H1 (cell line): Measurements from ENCODE around the gene ITSN1. TPM values are rescaled to one million over a fixed set of nuclear protein-coding genes. Genes with fewer than 3 reads are reported as not detected.

Experiments
- CTCF ChIA-PET: fragments of 300-600 bp; sonication (Branson Sonifier 250); formaldehyde crosslinking; loops from one replicate; lab custom pipeline; 2021; ENCODE audit not compliant: partially characterized antibody; lab: Charles Lee
- POLR2A ChIA-PET: fragments of 300-600 bp; sonication (Branson Sonifier 250); formaldehyde crosslinking; loops from one replicate; lab custom pipeline; 2021; ENCODE audit warnings: inconsistent platforms; ENCODE audit not compliant: partially characterized antibody; lab: Charles Lee
- DNase-seq, 2 experiments: peaks; one replicate each; pipeline versions ENCODE4 v3.0.0 to v3.0.0-alpha.2; 2010 to 2022; ENCODE audit warnings: low spot score in 2 of 2, low read depth in 1 of 2, mixed read lengths in 1 of 2
- FAIRE-seq: peaks from 2 replicates; lab custom pipeline; 2011; peaks lifted over from hg19 to GRCh38; lab: Jason Lieb, UNC
- H2AFZ ChIP-seq: 2 replicates; pipeline ENCODE4 v1.8.1; 2012; ENCODE audit warnings: low read length, inconsistent platforms
- H2AK5ac ChIP-seq: 2 replicates; pipeline ENCODE4 v1.6.1; 2013; ENCODE audit warnings: low read depth, low read length
- H2BK120ac ChIP-seq: replicated peaks from 2 replicates; pipeline ENCODE3; 2013; ENCODE audit warnings: low read depth, low read length, inconsistent platforms
- H2BK12ac ChIP-seq: 2 replicates; pipeline ENCODE4 v1.6.1; 2013; ENCODE audit warnings: low read depth, low read length
- H2BK15ac ChIP-seq: 2 replicates; pipeline ENCODE4 v1.6.1; 2013; ENCODE audit warnings: low read length
- H2BK20ac ChIP-seq: 2 replicates; pipeline ENCODE4 v1.6.1; 2013; ENCODE audit warnings: low read length
- H2BK5ac ChIP-seq: 2 replicates; pipeline ENCODE4 v1.6.1; 2013; ENCODE audit warnings: low read depth, low read length
- H3K14ac ChIP-seq: 2 replicates; pipeline ENCODE4 v1.6.1; 2013; ENCODE audit warnings: inconsistent platforms; ENCODE audit not compliant: insufficient read length
- H3K18ac ChIP-seq: 2 replicates; pipeline ENCODE4 v1.6.1; 2013; ENCODE audit warnings: low read length; ENCODE audit errors: extremely low read depth
- H3K23ac ChIP-seq: 2 replicates; pipeline ENCODE4 v1.6.1; 2013; ENCODE audit warnings: inconsistent platforms; ENCODE audit not compliant: insufficient read length
- H3K23me2 ChIP-seq: 2 replicates; pipeline ENCODE4 v1.6.1; 2013; ENCODE audit warnings: low read depth, low read length
- H3K27ac ChIP-seq: 2 replicates; pipeline ENCODE4 v1.6.1; 2011; ENCODE audit warnings: low read depth, low read length, inconsistent platforms
- H3K27me3 ChIP-seq, 4 experiments: replicated peaks in 1 of 4; 1 replicate in 1 of 4; 2 replicates in 3 of 4; pipeline versions ENCODE4 v1.6.1 to v1.8.1; 2011 to 2013; ENCODE audit warnings: low read length in 3 of 4, mild to moderate bottlenecking in 3 of 4, inconsistent platforms in 2 of 4, mixed read lengths in 2 of 4, moderate library complexity in 1 of 4; ENCODE audit not compliant: control insufficient read depth in 3 of 4, insufficient read depth in 3 of 4; ENCODE audit errors: extremely low read depth in 1 of 4
- H3K36me3 ChIP-seq, 4 experiments: 2 replicates each; pipeline versions ENCODE4 v1.6.1 to v1.8.1; 2011 to 2013; ENCODE audit warnings: mild to moderate bottlenecking in 4 of 4, low read length in 3 of 4, moderate library complexity in 2 of 4, control low read depth in 1 of 4, inconsistent platforms in 1 of 4; ENCODE audit not compliant: insufficient read depth in 4 of 4, control insufficient read depth in 2 of 4
- H3K4ac ChIP-seq: replicated peaks from 2 replicates; pipeline ENCODE3; 2013; ENCODE audit warnings: low read length, low read depth, mixed read lengths, inconsistent platforms; ENCODE audit not compliant: insufficient read length
- H3K4me1 ChIP-seq, 4 experiments: replicated peaks in 1 of 4; 1 replicate in 1 of 4; 2 replicates in 3 of 4; pipeline versions ENCODE4 v1.6.1 to v1.8.1; 2011 to 2013; ENCODE audit warnings: low read length in 3 of 4, inconsistent platforms in 2 of 4, mixed read lengths in 1 of 4; ENCODE audit not compliant: insufficient read depth in 4 of 4, control insufficient read depth in 3 of 4
- H3K4me2 ChIP-seq, 2 experiments: 2 replicates each; pipeline versions ENCODE4 v1.6.1 to v1.8.1; 2011 to 2013; ENCODE audit warnings: low read depth in 2 of 2, low read length in 2 of 2, control low read depth in 1 of 2, inconsistent platforms in 1 of 2, mild to moderate bottlenecking in 1 of 2; ENCODE audit not compliant: insufficient read depth in 1 of 2
- H3K4me3 ChIP-seq, 4 experiments: fragments of 200-600, 300-600 bp in 1 of 4; sonication (generic), shearing (Covaris generic), sonication (Bioruptor Twin) in 1 of 4; 2 replicates each; pipeline versions ENCODE4 v1.5.1 to v1.8.1; 2011 to 2016; ENCODE audit warnings: low read length in 4 of 4, low read depth in 3 of 4, control low read depth in 2 of 4, inconsistent platforms in 2 of 4, mild to moderate bottlenecking in 2 of 4, mixed read lengths in 1 of 4, moderate library complexity in 1 of 4; ENCODE audit not compliant: insufficient read depth in 2 of 4; ENCODE audit errors: extremely low read depth in 1 of 4
- H3K56ac ChIP-seq: replicated peaks from 2 replicates; pipeline ENCODE3; 2013; ENCODE audit warnings: low read depth, mild to moderate bottlenecking, mixed read lengths, low read length, inconsistent platforms; ENCODE audit not compliant: insufficient read length
- H3K79me1 ChIP-seq: 2 replicates; pipeline ENCODE4 v1.6.1; 2013; ENCODE audit warnings: low read depth, low read length, control low read depth
- H3K79me2 ChIP-seq, 2 experiments: 2 replicates each; pipeline versions ENCODE4 v1.6.1 to v1.8.1; 2012 to 2013; ENCODE audit warnings: low read length in 2 of 2, mild to moderate bottlenecking in 2 of 2, inconsistent platforms in 1 of 2; ENCODE audit not compliant: insufficient read depth in 2 of 2, control insufficient read depth in 1 of 2
- H3K9ac ChIP-seq, 4 experiments: replicated peaks in 1 of 4; 1 replicate in 1 of 4; 2 replicates in 3 of 4; pipeline versions ENCODE4 v1.6.1 to v1.8.1; 2011 to 2013; ENCODE audit warnings: low read depth in 3 of 4, low read length in 3 of 4, control low read depth in 2 of 4, mild to moderate bottlenecking in 2 of 4, moderate library complexity in 2 of 4, inconsistent platforms in 1 of 4; ENCODE audit errors: extremely low read depth in 1 of 4
- H3K9me3 ChIP-seq, 2 experiments: 2 replicates each; pipeline versions ENCODE4 v1.6.1 to v1.8.1; 2012 to 2013; ENCODE audit warnings: mild to moderate bottlenecking in 2 of 2, moderate library complexity in 2 of 2, control low read depth in 1 of 2, inconsistent platforms in 1 of 2, low read depth in 1 of 2, low read length in 1 of 2, mixed read lengths in 1 of 2; ENCODE audit not compliant: insufficient read depth in 2 of 2
- H4K20me1 ChIP-seq, 2 experiments: replicated peaks in 1 of 2; 2 replicates each; pipeline versions ENCODE3 to v1.8.1; 2011 to 2013; ENCODE audit warnings: inconsistent platforms in 2 of 2, low read length in 2 of 2, mild to moderate bottlenecking in 1 of 2; ENCODE audit not compliant: insufficient read depth in 2 of 2, control insufficient read depth in 1 of 2
- H4K5ac ChIP-seq: 2 replicates; pipeline ENCODE4 v1.6.1; 2013; ENCODE audit warnings: low read length, low read depth, mixed read lengths, inconsistent platforms; ENCODE audit not compliant: insufficient read length
- H4K8ac ChIP-seq: 2 replicates; pipeline ENCODE4 v1.8.0; 2013; ENCODE audit warnings: mild to moderate bottlenecking, moderate library complexity, low read length, inconsistent platforms; ENCODE audit not compliant: insufficient read depth; ENCODE audit errors: extremely low read depth
- H4K91ac ChIP-seq: replicated peaks from 2 replicates; pipeline ENCODE3; 2013; ENCODE audit warnings: low read length, mixed read lengths, inconsistent platforms; ENCODE audit not compliant: insufficient read length
- ASH2L ChIP-seq: fragments of 200-600, 300-600 bp; sonication (generic); IDR thresholded peaks from one replicate; pipeline ENCODE4 v1.7.1; 2017; ENCODE audit warnings: low read length
- CEBPB ChIP-seq: IDR thresholded peaks from 2 replicates; pipeline ENCODE4 v1.6.1; 2012; ENCODE audit warnings: low read depth, low read length
- CHD1 ChIP-seq: IDR thresholded peaks from 2 replicates; pipeline ENCODE4 v1.6.1; 2012; ENCODE audit warnings: low read depth, low read length, improper control_type of control experiment
- CREB1 ChIP-seq: IDR thresholded peaks from 2 replicates; pipeline ENCODE4 v1.6.1; 2012; ENCODE audit warnings: inconsistent platforms
- KDM4A ChIP-seq: IDR thresholded peaks from one replicate; pipeline ENCODE4 v1.7.1; 2012; ENCODE audit warnings: low read depth, mild to moderate bottlenecking, moderate library complexity, low read length, inconsistent platforms; ENCODE audit not compliant: severe bottlenecking
- PHF8 ChIP-seq: fragments of 200-600 bp; sonication (generic); conservative IDR thresholded peaks from 2 replicates; pipeline ENCODE4 v1.7.1; 2012; ENCODE audit warnings: low read depth, mild to moderate bottlenecking, inconsistent platforms, low read length, moderate library complexity
- RBBP5 ChIP-seq: IDR thresholded peaks from 2 replicates; pipeline ENCODE4 v1.7.1; 2012; ENCODE audit warnings: low read depth, mild to moderate bottlenecking, inconsistent platforms, low read length, moderate library complexity, borderline replicate concordance
- SIN3A ChIP-seq, 2 experiments: IDR thresholded peaks in 1 of 2; conservative IDR thresholded peaks in 1 of 2; 2 replicates each; pipeline ENCODE4 v1.6.1; 2011 to 2012; ENCODE audit warnings: low read length in 2 of 2, improper control_type of control experiment in 1 of 2, low read depth in 1 of 2, mild to moderate bottlenecking in 1 of 2
- TBP ChIP-seq: IDR thresholded peaks from 2 replicates; pipeline ENCODE4 v1.6.1; 2011; ENCODE audit warnings: low read depth, low read length, improper control_type of control experiment
- WGBS, 2 experiments: shearing (Covaris generic) in 1 of 2; methylation state at CpG; one replicate each; pipeline versions ENCODE4 v1.1.6 to v1.1.7; 2013 to 2015; ENCODE audit warnings: low lambda C conversion rate in 2 of 2, mixed read lengths in 2 of 2, inconsistent platforms in 1 of 2, low coverage in 1 of 2, missing lambda C conversion rate in 1 of 2; ENCODE audit not compliant: insufficient replicate concordance in 2 of 2, insufficient coverage in 1 of 2, insufficient read length in 1 of 2; ENCODE audit errors: extremely low coverage in 1 of 2, missing lambda C conversion rate in 1 of 2; 5-methylcytosine and 5-hydroxymethylcytosine counted together
- polyA plus RNA-seq, 7 experiments: library from polyadenylated mRNA; depleted of rRNA in 3 of 7; stranded (reverse) in 5 of 7; unstranded in 2 of 7; fragments of >200 nt in 5 of 7; fragments of 200-250 nt in 2 of 7; gene quantifications; 1 replicate in 5 of 7; 2 replicates in 1 of 7; 4 replicates in 1 of 7; pipeline versions ENCODE4 v1.2.1 to v1.2.3, GENCODE V29; 2011 to 2013; ENCODE audit warnings: missing spikeins in 2 of 7, mixed read lengths in 2 of 7
- total RNA-seq: library from RNA; stranded (reverse); fragmentation: NEBNext Ultra II Directional; extraction: Animal tissue kit (Norgen Biotek cat#: 25700); gene quantifications from 2 replicates; pipeline ENCODE4 v1.2.1, GENCODE V29; 2021
- TF ChIP-seq, protein P1 (sequence below): IDR thresholded peaks from 2 replicates; pipeline ENCODE4 v1.6.1; 2012; ENCODE audit warnings: low read length, inconsistent platforms

Gene ITSN1
- total and polyA plus RNA-seq, 2 of the 8 experiments (the other 6 are each of a cell fraction or from before 2014, with no cell fraction given), result 60.8 to 78.1 TPM

DNA sequence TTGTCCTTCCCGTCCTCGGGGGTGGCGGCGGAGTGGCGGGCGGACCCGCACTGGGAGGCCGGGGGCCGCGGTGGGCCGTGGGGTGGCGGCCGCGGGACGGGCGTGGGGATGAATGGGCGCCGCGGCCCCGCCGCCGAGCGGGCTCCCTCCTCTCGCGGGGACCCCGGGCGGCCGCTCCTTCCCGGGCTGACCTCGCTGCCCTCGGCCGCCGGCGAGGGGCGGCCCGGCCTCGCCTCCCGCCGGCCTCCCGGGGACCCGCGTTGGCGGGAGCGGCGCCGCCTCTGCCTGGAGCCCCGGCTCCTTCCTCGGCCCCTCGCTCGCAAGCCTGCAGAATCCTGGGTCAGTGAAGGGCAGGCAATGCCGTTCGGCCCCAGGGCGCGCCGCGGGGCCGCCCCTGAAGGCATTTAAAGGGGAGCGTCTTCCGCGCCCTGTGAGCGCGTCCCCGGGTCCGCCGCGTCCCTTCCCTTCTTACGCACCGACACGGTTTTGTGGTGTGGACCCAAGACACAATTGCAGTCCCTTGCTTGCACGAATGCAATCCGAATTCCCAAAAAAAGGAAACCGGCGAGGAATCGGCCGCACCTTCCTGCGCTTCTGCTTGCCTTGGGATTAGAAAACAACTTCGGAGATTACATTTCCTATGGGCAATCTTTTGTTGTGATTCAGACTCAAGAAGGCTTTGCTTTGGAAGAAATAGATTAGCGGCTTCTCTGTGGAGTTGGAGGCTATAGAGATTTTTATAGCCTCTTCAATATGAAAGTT is 776 bp downstream of the ITSN1 start:
- POLR2A ChIA-PET, result interaction anchor here (1.0 kb wide), 1 partner anchor 8 kb away, joined by 4 read pairs; no protein-coding TSS in a partner anchor
- peaks cover 9% of the 10 kb centered on the region for H3K23me2 ChIP-seq

More for the DNA sequence above, 776 bp downstream of the ITSN1 start:
- Histone ChIP-seq H4K5ac (peak overlapping the region; percentile 47), H2BK20ac (no peak overlapping the region), H2BK5ac (no peak overlapping the region), H4K8ac (peak overlapping the region; percentile 15; the same call in 1 of the 2 replicates), H3K9ac (peak overlapping the region; percentile 58 to 90 (median 64)), H3K18ac (peak overlapping the region; percentile 9; the same call in 1 of the 2 replicates), H2BK15ac (no peak overlapping the region), H3K9me3 (no peaks in the 10 kb centered on the region), H3K27ac (peak overlapping the region; percentile 25; the same call in 1 of the 2 replicates), H3K4ac (no peak overlapping the region), H2BK120ac (no peak overlapping the region), H2AK5ac (no peak overlapping the region), H2AFZ (no peak overlapping the region), H3K14ac (no peak overlapping the region), H3K4me1 (peaks cover 0 to 4% (median 0%) of the 10 kb centered on the region in 4 experiments; a peak in 2 of 7 replicates), H3K4me2 (peak overlapping the region; percentile 73 to 94), H3K4me3 (peak overlapping the region; percentile 68 to 84 (median 76)), H3K56ac (peak overlapping the region; percentile 40), H3K79me1 (0 out of 2 replicates have a peak, but pooled peaks cover 3% of the 10 kb centered on the region), H3K27me3 (no peaks in the 10 kb centered on the region), H3K23ac (no peak overlapping the region), H3K79me2 (peaks cover 22 to 65% of the 10 kb centered on the region in 2 experiments), H4K91ac (no peak overlapping the region), H4K20me1 (peaks cover 0 to 14% of the 10 kb centered on the region in 2 experiments), H3K36me3 (no peaks in the 10 kb centered on the region), H2BK12ac (no peak overlapping the region)
- FAIRE-seq, result no peak
- DNase-seq, result peak in 1 of 2 experiments; percentile 58
- 0% methylated on average over 39 of the region's 78 CpGs; no CpG with 5 or more reads in 1 of the 2 experiments for WGBS, 2 experiments
- CTCF ChIA-PET, result no interaction called here
- TF ChIP-seq KDM4A, result peak; percentile 64
- TF ChIP-seq, protein P1, sequence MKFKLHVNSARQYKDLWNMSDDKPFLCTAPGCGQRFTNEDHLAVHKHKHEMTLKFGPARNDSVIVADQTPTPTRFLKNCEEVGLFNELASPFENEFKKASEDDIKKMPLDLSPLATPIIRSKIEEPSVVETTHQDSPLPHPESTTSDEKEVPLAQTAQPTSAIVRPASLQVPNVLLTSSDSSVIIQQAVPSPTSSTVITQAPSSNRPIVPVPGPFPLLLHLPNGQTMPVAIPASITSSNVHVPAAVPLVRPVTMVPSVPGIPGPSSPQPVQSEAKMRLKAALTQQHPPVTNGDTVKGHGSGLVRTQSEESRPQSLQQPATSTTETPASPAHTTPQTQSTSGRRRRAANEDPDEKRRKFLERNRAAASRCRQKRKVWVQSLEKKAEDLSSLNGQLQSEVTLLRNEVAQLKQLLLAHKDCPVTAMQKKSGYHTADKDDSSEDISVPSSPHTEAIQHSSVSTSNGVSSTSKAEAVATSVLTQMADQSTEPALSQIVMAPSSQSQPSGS, result no peak
- 0 out of 2 replicates have a peak, but pooled peaks have one; percentile 8 for TF ChIP-seq PHF8
- TF ChIP-seq SIN3A (conservative IDR thresholded peaks at IDR 0.05 in 1 of 2, IDR thresholded peaks at IDR 0.05 in 1 of 2; ENCODE audit: low read depth in 1 of 2, low read length in 2 of 2), result peak in 1 of 2 experiments; percentile 37; a peak in 1 of 4 replicates
- TF ChIP-seq RBBP5, result peak; percentile 18; the same call in 1 of the 2 replicates
- peak; percentile 39; the same call in 1 of the 2 replicates for TF ChIP-seq TBP
- peak; percentile 13; the same call in 1 of the 2 replicates for TF ChIP-seq CREB1
- no peak for TF ChIP-seq CHD1
- peak; percentile 27 for TF ChIP-seq ASH2L
- TF ChIP-seq CEBPB, result no peak
